IMR-90 (cell line): Measurements from ENCODE around the gene NRCAM. TPM values are rescaled to one million over a fixed set of nuclear protein-coding genes. Genes with fewer than 3 reads are reported as not detected.

ENCODE experiments used
- ATAC-seq: fragments of 200-7000 bp; cut with Tn5 transposase; 2 replicates; pipeline ENCODE4 v1.9.1; 2020; ENCODE audit warnings: low read depth, mild to moderate bottlenecking, moderate library complexity
- BruUV-seq: library from RNA; stranded (reverse); fragments of 400-500 nt; replicated peaks from 2 replicates; lab custom pipeline; 2021; lab: Mats Ljungman, UMichigan
- CTCF ChIA-PET: fragments of 300-600 bp; formaldehyde crosslinking; extraction: SDS; loops from one replicate; lab custom pipeline; 2021; ENCODE audit warnings: antibody characterized with exemption; lab: Yijun Ruan, JAX
- POLR2A ChIA-PET: fragments of 300-600 bp; sonication (Branson Sonifier 250); formaldehyde crosslinking; loops from one replicate; lab custom pipeline; 2022; ENCODE audit warnings: antibody characterized with exemption; ENCODE audit not compliant: unreplicated experiment; lab: Charles Lee
- DNase-seq: peaks from one replicate; pipeline ENCODE4 v3.0.0; 2013
- H2AFZ ChIP-seq: replicated peaks from 2 replicates; pipeline ENCODE3; 2013; ENCODE audit warnings: low read length, mild to moderate bottlenecking; ENCODE audit not compliant: poor library complexity
- H2AK5ac ChIP-seq: 2 replicates; pipeline ENCODE4 v1.6.1; 2013; ENCODE audit warnings: low read depth, low read length, inconsistent platforms
- H2AK9ac ChIP-seq: replicated peaks from 2 replicates; pipeline ENCODE3; 2013; ENCODE audit warnings: mild to moderate bottlenecking, low read depth, low read length, moderate library complexity; ENCODE audit not compliant: poor library complexity
- H2BK120ac ChIP-seq: 2 replicates; pipeline ENCODE4 v1.6.1; 2013; ENCODE audit warnings: low read depth, low read length, inconsistent platforms
- H2BK15ac ChIP-seq: 3 replicates; pipeline ENCODE4 v1.6.1; 2013; ENCODE audit warnings: low read depth, low read length, inconsistent platforms
- H2BK20ac ChIP-seq: 2 replicates; pipeline ENCODE4 v1.6.1; 2013; ENCODE audit warnings: low read depth, mild to moderate bottlenecking, inconsistent platforms, low read length, moderate library complexity
- H2BK5ac ChIP-seq: 2 replicates; pipeline ENCODE4 v1.6.1; 2013; ENCODE audit warnings: mild to moderate bottlenecking, low read depth, low read length, inconsistent platforms; ENCODE audit not compliant: poor library complexity, severe bottlenecking
- H3K14ac ChIP-seq: replicated peaks from 2 replicates; pipeline ENCODE4 v1.6.1; 2013; ENCODE audit warnings: low read depth, low read length, inconsistent platforms
- H3K18ac ChIP-seq: 2 replicates; pipeline ENCODE4 v1.6.1; 2013; ENCODE audit warnings: low read depth, low read length, control low read depth
- H3K23ac ChIP-seq: 2 replicates; pipeline ENCODE4 v1.6.1; 2013; ENCODE audit warnings: low read depth, low read length, inconsistent platforms
- H3K27ac ChIP-seq: 2 replicates; pipeline ENCODE4 v1.5.1; 2013; ENCODE audit warnings: mild to moderate bottlenecking, control low read depth, low read length; ENCODE audit not compliant: insufficient read depth
- H3K27me3 ChIP-seq: 2 replicates; pipeline ENCODE4 v1.6.1; 2013; ENCODE audit warnings: low read length; ENCODE audit not compliant: control insufficient read depth, insufficient read depth
- H3K36me3 ChIP-seq: 2 replicates; pipeline ENCODE4 v1.6.1; 2013; ENCODE audit warnings: low read length, mixed read lengths; ENCODE audit not compliant: control insufficient read depth, insufficient read depth
- H3K4ac ChIP-seq: 2 replicates; pipeline ENCODE4 v1.6.1; 2013; ENCODE audit warnings: low read depth, low read length, inconsistent platforms
- H3K4me1 ChIP-seq: 2 replicates; pipeline ENCODE4 v1.6.1; 2013; ENCODE audit warnings: low read length, mixed read lengths; ENCODE audit not compliant: control insufficient read depth, insufficient read depth
- H3K4me2 ChIP-seq: 2 replicates; pipeline ENCODE4 v1.6.1; 2013; ENCODE audit warnings: low read depth, mild to moderate bottlenecking, control low read depth, low read length, moderate library complexity
- H3K4me3 ChIP-seq: 2 replicates; pipeline ENCODE4 v1.5.1; 2013; ENCODE audit warnings: low read depth, mild to moderate bottlenecking, control low read depth, low read length, moderate library complexity; ENCODE audit not compliant: insufficient read depth
- H3K56ac ChIP-seq: 2 replicates; pipeline ENCODE4 v1.6.1; 2013; ENCODE audit warnings: low read length, inconsistent platforms; ENCODE audit not compliant: insufficient read depth; ENCODE audit errors: extremely low read depth
- H3K79me1 ChIP-seq, 2 experiments: 2 replicates each; pipeline ENCODE4 v1.6.1; 2013; ENCODE audit warnings: low read length in 2 of 2, inconsistent platforms in 1 of 2, low read depth in 1 of 2
- H3K9ac ChIP-seq: 2 replicates; pipeline ENCODE4 v1.6.1; 2013; ENCODE audit warnings: low read depth, low read length, control low read depth
- H3K9me1 ChIP-seq: 2 replicates; pipeline ENCODE4 v1.6.1; 2013; ENCODE audit warnings: low read length, inconsistent platforms; ENCODE audit not compliant: insufficient read depth
- H3K9me3 ChIP-seq: 2 replicates; pipeline ENCODE4 v1.6.1; 2013; ENCODE audit warnings: low read length; ENCODE audit not compliant: control insufficient read depth, insufficient read depth
- H4K20me1 ChIP-seq: 2 replicates; pipeline ENCODE4 v1.6.1; 2013; ENCODE audit warnings: low read length, inconsistent platforms; ENCODE audit not compliant: insufficient read depth
- H4K5ac ChIP-seq: 2 replicates; pipeline ENCODE4 v1.6.1; 2013; ENCODE audit warnings: mild to moderate bottlenecking, low read depth, low read length, control low read depth
- H4K8ac ChIP-seq, 2 experiments: 2 replicates each; pipeline ENCODE4 v1.6.1; 2013; ENCODE audit warnings: low read depth in 2 of 2, low read length in 2 of 2, control low read depth in 1 of 2, inconsistent platforms in 1 of 2
- H4K91ac ChIP-seq: 2 replicates; pipeline ENCODE4 v1.6.1; 2013; ENCODE audit warnings: low read depth, low read length, inconsistent platforms; ENCODE audit not compliant: insufficient read depth
- CHD1 ChIP-seq: IDR thresholded peaks from 2 replicates; pipeline ENCODE4 v1.6.1; 2012; ENCODE audit warnings: low read depth, low read length, improper control_type of control experiment
- MXI1 ChIP-seq: IDR thresholded peaks from 2 replicates; pipeline ENCODE4 v1.6.1; 2012; ENCODE audit warnings: low read depth, mild to moderate bottlenecking, low read length, moderate library complexity, borderline replicate concordance
- POLR2A ChIP-seq: IDR thresholded peaks from 2 replicates; pipeline ENCODE4 v1.6.1; 2012; ENCODE audit warnings: mild to moderate bottlenecking, low read depth, low read length
- RCOR1 ChIP-seq: IDR thresholded peaks from 2 replicates; pipeline ENCODE4 v1.6.1; 2012; ENCODE audit warnings: mild to moderate bottlenecking, low read length, improper control_type of control experiment; ENCODE audit not compliant: insufficient replicate concordance
- RFX5 ChIP-seq: IDR thresholded peaks from 2 replicates; pipeline ENCODE4 v1.8.0; 2012; ENCODE audit warnings: low read depth, mild to moderate bottlenecking, low read length, moderate library complexity
- WGBS, 2 experiments: methylation state at CpG; one replicate each; pipeline versions ENCODE4 v1.1.5 to v1.1.7; 2013; ENCODE audit warnings: missing lambda C conversion rate in 2 of 2; ENCODE audit not compliant: insufficient read length in 1 of 2; ENCODE audit errors: extremely low coverage in 2 of 2; 5-methylcytosine and 5-hydroxymethylcytosine counted together
- dilution Hi-C: fragments of 300-500 bp; cut with HindIII; formaldehyde crosslinking; loops from one replicate; pipeline ENCODE4 v1.14.3; 2018; ENCODE audit warnings: low sequenced_read_pairs; ENCODE audit not compliant: unreplicated experiment
- in situ Hi-C: fragments of 300-500 bp; cut with MboI; formaldehyde crosslinking; loops from 3 replicates; pipeline ENCODE4 v1.14.3; 2019; ENCODE audit warnings: low sequenced_read_pairs, inconsistent platforms, mixed read lengths
- intact Hi-C: fragments of 100-400 bp; cut with micrococcal nuclease; formaldehyde crosslinking; loops from 2 replicates; pipeline ENCODE4 v1.10.0; 2022
- polyA plus RNA-seq, 3 experiments: library from polyadenylated mRNA; depleted of rRNA; stranded (reverse); fragments of >200 nt; gene quantifications; 2 replicates each; pipeline ENCODE4 v1.2.3, GENCODE V29; 2012; ENCODE audit warnings: low replicate concordance in 1 of 3
- total RNA-seq: library from RNA; depleted of rRNA; stranded (reverse); fragments of >200 nt; gene quantifications from 2 replicates; pipeline ENCODE4 v1.2.3, GENCODE V29; 2012
- TF ChIP-seq, protein P1 (sequence below): conservative IDR thresholded peaks from 2 replicates; pipeline ENCODE4 v1.5.1; 2012; ENCODE audit warnings: mild to moderate bottlenecking, low read depth, low read length, improper control_type of control experiment
- TF ChIP-seq, protein P2 (sequence below): fragments of 150-350 bp; IDR thresholded peaks from 2 replicates; pipeline ENCODE4 v1.6.1; 2016; ENCODE audit warnings: low read depth, mild to moderate bottlenecking, low read length, moderate library complexity, borderline replicate concordance

The NRCAM gene
- total and polyA plus RNA-seq, 2 of the 4 experiments (the other 2 are of a cell fraction): 0.46 to 1.1 TPM

DNA sequence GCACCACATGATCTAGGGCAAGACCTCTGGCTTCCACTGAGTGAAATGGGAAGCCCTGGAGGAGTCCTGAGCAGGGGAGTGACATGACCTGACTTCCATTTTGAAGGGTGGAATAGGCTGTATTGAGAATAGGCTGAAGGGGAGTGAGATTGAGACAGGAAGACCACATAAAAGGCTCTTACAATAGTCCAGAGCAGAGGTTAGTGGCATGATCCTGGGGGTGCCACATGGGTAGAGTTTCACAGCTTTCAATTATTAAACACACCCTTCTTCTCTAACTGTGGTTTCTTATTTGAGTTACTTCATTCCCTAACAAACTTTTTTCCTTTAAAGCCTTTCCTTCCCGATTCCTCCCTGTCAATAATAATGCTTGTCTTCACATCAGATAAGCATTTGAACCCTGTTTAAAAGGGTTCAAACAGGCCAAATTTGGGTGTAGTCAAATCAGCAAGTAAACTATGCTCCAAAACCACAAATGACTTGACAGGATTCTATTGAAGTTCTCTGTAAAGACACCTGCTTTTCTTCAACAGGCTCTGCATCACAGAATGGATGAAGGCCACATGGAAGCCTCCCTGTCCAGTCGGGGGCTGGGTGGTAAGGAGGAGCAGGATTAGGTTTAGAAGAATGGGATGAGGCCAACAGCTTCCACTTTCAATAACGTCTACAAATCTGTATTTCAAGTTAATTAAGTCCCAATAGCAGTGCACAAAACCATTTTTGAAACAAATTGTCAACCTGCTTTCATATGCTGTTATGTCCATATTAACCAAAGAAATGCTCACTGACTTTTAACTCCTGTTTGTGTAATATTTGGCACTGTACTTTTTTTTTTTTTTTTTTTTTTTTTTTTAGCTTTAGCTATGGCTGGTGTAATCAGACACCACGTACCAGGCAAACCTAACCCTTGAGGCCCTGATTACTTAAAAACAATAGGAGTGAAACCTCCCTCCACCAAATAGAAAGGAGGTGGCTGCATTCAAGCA, 131.9 kb downstream of the NRCAM start (continued):
- TF ChIP-seq RFX5: no peak

DNA sequence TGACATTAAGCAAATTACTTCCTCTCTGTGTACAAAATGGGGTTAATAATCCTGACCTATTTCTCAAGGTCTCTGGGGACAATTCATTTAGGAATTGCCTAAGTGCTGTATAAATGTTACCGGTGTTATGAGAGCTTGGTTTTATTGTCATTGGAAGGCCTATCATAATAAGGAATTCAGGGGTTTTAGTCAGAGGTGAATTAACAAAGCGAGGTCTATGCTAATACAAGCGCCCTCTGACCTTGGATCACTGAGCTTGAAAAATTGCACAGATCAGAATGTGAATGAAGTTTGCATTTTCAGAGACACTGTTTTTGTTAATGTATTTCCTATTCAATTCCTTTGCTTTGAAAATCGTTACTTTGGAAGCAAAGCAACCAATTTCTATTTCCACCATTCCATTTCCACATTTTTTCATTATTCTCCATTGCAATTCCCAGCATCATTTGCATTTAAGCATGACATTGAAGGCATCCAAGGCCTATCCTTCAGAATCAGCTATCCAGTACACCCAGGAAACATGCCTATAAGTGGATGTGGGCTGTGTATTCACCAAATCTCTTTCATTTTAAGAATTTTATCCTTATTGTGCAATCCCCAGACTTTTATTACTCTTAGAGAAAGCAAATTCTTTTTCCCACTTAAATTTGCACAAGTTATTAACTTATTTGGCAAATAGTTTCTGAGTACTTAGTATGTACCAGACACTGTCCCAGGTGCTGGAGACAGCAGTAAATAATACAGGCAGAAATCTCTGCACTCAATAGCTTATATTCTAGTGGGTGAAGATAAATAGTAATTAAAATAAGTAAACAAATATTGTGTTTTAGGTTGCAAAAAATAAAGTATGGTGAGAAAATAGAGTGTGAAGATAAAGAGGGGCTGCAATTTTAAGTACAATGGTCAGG, 133.1 kb downstream of the NRCAM start:
- Histone ChIP-seq H2AK5ac (no peak overlapping the region), H3K4me2 (no peak overlapping the region), H3K9ac (no peak overlapping the region), H4K91ac (no peak overlapping the region), H3K9me1 (no peaks in the 10 kb centered on the region), H2BK120ac (no peak overlapping the region), H2BK15ac (no peak overlapping the region), H3K27me3 (no peaks in the 10 kb centered on the region), H2AFZ (no peak overlapping the region), H3K14ac (no peak overlapping the region), H4K5ac (no peak overlapping the region), H2BK20ac (no peak overlapping the region), H2AK9ac (no peak overlapping the region), H3K4me1 (no peaks in the 10 kb centered on the region), H3K4me3 (no peak overlapping the region), H2BK5ac (no peak overlapping the region), H3K79me1 (no peaks in the 10 kb centered on the region), H3K4ac (no peak overlapping the region), H3K18ac (no peak overlapping the region), H4K20me1 (no peaks in the 10 kb centered on the region), H4K8ac (no peak overlapping the region), H3K27ac (no peak overlapping the region), H3K9me3 (no peaks in the 10 kb centered on the region), H3K36me3 (no peaks in the 10 kb centered on the region), H3K23ac (no peak overlapping the region), H3K56ac (no peak overlapping the region)
- ATAC-seq: no peak
- dilution Hi-C loops (no loop called here), in situ Hi-C loops (no loop called here), intact Hi-C loops (no loop called here)
- BruUV-seq: no TSS peak
- ChIA-PET POLR2A (no interaction called here), CTCF (no interaction called here)
- no CpG with 5 or more reads among the region's 4 CpGs for WGBS, 2 experiments
- TF ChIP-seq, protein P1, sequence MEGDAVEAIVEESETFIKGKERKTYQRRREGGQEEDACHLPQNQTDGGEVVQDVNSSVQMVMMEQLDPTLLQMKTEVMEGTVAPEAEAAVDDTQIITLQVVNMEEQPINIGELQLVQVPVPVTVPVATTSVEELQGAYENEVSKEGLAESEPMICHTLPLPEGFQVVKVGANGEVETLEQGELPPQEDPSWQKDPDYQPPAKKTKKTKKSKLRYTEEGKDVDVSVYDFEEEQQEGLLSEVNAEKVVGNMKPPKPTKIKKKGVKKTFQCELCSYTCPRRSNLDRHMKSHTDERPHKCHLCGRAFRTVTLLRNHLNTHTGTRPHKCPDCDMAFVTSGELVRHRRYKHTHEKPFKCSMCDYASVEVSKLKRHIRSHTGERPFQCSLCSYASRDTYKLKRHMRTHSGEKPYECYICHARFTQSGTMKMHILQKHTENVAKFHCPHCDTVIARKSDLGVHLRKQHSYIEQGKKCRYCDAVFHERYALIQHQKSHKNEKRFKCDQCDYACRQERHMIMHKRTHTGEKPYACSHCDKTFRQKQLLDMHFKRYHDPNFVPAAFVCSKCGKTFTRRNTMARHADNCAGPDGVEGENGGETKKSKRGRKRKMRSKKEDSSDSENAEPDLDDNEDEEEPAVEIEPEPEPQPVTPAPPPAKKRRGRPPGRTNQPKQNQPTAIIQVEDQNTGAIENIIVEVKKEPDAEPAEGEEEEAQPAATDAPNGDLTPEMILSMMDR: no peak
- TF ChIP-seq, protein P2, sequence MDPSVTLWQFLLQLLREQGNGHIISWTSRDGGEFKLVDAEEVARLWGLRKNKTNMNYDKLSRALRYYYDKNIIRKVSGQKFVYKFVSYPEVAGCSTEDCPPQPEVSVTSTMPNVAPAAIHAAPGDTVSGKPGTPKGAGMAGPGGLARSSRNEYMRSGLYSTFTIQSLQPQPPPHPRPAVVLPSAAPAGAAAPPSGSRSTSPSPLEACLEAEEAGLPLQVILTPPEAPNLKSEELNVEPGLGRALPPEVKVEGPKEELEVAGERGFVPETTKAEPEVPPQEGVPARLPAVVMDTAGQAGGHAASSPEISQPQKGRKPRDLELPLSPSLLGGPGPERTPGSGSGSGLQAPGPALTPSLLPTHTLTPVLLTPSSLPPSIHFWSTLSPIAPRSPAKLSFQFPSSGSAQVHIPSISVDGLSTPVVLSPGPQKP: no peak
- no peak for TF ChIP-seq POLR2A
- TF ChIP-seq RCOR1: no peak
- TF ChIP-seq CHD1: no peak
- no peak for TF ChIP-seq MXI1
- no peak for DNase-seq
